HCEC 1CT (cell line): ENCODE data around the gene MYBL2.
A peak's percentile ranks its signal among the peaks of the same experiment; 100 is the strongest.

ENCODE experiments used
- DNase-seq: peaks from one replicate; pipeline ENCODE4 v3.0.0-alpha.2; 2017

MYBL2 gene

DNA sequence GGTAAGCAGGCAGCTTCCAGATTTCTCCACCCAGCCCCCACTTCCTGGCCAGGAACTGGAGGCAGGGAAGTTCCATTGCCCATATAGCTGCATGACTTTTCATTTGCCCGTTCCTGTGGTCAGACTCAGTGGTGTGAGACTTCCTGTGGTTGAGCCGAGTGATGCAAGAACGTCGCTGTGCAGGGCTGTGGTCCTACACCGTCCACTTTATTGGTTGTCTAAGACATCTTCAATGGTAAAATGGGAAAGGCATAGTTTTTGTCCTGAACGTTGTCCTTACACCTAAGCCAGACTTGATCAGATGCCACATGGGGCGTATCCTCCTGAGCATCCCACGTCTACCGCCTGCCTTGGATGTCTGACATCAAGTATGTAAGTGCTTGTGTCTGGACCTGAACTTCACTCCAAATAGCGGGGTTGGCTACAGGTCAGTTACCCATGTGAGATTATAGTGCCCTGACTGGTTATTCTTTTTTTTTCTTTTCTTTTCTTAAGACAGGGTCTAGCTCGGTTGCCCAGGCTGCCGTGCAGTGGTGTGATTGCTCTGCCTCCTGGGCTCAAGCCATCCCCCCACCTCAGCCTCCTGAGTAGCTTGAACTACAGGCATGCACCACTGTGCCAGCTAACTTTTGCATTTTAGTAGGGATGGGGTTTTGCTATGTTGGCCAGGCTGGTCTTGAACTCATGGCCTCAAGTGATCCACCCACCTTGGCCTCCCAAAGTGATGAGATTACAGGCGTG, 85.8 kb downstream of the MYBL2 start:
- DNase-seq: peak; percentile 94

DNA sequence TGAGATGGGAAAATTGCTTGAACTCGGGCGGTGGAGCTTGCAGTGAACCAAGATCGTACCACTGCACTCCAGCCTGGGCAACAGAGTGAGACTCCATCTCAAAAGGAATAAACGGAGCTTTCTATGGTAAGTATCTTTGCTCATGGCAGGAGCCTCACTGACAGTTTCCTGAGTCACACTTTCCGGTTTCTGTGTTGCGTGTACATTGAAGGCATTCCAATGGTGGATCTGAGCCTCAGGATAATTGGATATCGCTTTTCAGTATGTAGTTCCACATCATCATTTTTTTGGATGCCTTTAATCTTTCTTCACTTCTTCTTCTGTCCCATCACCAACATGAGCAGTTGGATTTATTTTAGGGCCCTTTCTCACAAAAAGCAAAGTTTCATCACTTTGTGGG, 88.5 kb downstream of the MYBL2 start:
- DNase-seq: peak; percentile 89

DNA sequence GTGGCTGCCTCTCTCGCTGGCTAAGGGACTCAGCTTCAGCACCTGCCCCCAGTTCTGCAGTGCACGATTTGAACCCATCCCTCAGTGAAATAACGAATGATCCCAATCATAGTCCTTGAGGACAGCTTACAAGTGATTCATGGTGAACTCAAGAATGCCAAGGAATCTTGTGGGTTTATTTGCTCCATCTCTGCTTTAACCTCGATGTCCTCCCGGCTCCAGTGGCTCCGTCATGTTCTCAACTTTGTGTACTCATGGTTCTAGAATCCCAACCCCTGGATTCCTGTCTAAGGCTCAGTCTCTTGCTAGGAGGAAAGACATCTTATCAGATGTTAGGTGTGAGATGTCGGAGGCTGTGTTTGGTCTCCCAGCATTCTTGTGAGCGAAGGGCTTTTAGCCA, 88.9 kb downstream of the MYBL2 start:
- peak; percentile 90 for DNase-seq

DNA sequence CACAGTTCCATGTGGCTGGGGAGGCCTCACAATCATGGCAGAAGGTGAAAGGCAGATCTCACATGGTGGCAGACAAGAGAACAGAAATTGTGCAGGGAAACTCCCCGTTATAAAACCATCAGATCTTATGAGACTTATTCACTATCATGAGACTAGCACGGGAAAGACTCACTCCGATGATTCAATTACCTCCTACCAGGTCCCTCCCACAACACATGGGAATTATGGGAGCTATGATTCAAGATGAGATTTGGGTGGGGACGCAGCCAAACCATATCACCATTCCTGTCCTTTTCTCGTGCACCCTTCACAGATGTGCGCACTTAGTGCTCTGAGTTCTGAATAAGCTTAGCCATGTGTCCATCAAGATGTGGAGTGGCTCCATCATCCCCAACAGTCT, 91.0 kb downstream of the MYBL2 start:
- peak; percentile 18 for DNase-seq

DNA sequence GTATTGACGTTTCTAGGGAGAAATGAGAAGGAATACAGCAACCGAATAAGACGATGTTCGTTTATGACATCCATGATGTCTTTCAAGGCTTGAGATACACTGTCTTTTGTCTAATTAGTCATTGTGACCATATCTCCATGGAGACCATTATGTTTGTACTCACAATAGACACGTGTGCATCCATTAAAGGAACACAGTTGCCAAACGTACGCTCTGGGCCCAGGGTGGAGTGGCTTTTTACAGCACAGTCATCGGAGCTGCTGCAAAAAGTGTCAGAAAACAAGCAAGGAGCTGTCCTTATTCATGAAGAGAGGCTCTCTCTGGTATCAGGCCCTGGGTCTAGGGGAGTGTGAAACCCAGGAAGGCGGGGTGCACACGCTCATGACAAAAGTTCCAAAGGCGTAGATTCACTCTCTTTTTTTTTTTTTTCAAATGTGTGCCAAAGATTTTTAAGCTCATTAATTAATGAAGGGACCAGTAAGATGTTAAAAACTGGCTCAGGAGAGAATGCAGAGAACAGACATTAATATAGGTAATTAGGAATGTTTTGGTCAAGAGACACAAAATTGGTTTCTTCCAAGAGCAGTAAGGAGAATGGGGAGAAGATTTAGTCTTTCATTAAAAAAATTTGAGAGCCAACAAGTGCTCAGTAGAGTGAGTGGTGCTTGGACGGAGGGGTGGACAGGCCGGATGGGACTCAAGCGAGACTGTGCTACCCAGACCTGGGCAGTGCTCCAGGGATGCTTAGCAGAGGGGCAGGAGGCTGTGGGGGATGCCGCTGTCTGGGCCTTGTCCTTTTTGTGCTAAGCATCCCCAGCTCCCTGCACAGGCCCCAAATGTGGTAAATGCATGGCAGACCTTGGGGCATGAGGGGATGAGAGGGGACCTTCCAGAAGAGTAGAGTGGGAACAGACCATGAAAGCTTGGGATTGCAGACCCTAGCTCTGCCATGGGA, 94.7 kb downstream of the MYBL2 start:
- no peak for DNase-seq

DNA sequence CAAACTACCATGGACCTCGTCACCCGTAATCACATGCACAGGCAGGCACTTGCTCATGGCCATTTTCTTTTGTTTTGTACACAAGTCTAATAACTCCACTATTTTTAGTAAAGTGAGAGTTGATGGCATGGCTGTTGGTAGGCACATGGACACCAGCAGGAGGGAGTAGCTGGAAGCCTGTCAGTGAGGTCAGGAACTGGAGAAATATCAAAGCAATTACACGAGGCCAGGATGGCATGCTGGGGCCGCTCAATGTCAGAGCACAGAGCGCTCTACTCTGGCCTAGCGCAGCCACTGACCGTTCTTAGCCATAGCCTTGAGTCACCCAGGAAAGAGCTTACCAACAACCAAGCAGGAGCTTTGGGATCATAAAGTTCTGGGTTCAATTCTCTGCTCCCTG, 96.0 kb downstream of the MYBL2 start:
- DNase-seq: no peak

DNA sequence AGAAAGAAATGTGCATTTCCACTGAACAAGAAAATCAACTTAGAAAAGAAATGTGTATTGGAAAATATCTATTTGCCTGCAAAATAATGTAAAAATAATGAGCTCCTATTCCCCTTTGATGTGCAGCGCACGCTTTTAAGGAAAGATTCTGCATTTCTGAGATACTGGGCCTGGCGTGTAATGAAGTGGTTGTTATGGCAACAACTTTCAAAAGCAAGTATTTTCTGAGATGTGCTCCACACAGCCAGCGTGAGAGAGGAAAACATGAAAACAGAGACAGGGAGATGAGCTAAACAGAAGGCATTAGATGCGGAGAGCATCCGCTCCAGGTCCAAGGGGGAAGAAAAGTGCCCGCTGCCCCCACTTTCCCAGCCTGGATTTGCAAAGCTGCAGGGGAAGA, 99.0 kb downstream of the MYBL2 start:
- DNase-seq: no peak
